ENCODE data around the gene CITED4.

CITED4 gene

GRCh38 chr1:40886318-40887011 is 24.3 kb upstream of the CITED4 start:
- no peak for DNase-seq (ENCODE audit: low read depth)

- no peak for DNase-seq (ENCODE audit: low read depth)
Observed at GRCh38 chr1:40884055-40884795, 22.1 kb upstream of the CITED4 start.

- no peak for DNase-seq (ENCODE audit: low read depth)
Observed at GRCh38 chr1:40880813-40881549, 18.8 kb upstream of the CITED4 start.

- no peak for DNase-seq (ENCODE audit: low read depth)
Observed at GRCh38 chr1:40879482-40880175, 17.5 kb upstream of the CITED4 start.

- DNase-seq (ENCODE audit: low read depth) = no peak
Observed at GRCh38 chr1:40878906-40879305, 16.7 kb upstream of the CITED4 start.

- peak; percentile 92 for DNase-seq (ENCODE audit: low read depth)
Observed at GRCh38 chr1:40877698-40878097, 15.5 kb upstream of the CITED4 start.

GRCh38 chr1:40876891-40877290 is 14.7 kb upstream of the CITED4 start:
- DNase-seq (ENCODE audit: low read depth) = peak; percentile 40

GRCh38 chr1:40876436-40876761 is 14.2 kb upstream of the CITED4 start:
- DNase-seq (ENCODE audit: low read depth) = no peak

GRCh38 chr1:40873863-40874472 is 11.8 kb upstream of the CITED4 start:
- no peak for DNase-seq (ENCODE audit: low read depth)

- DNase-seq (ENCODE audit: low read depth) = no peak
Observed at GRCh38 chr1:40872276-40872675, 10.1 kb upstream of the CITED4 start.

- DNase-seq (ENCODE audit: low read depth) = peak; percentile 54
Observed at GRCh38 chr1:40870135-40870728, 8.1 kb upstream of the CITED4 start.

- peak; percentile 67 for DNase-seq (ENCODE audit: low read depth)
Observed at GRCh38 chr1:40868051-40868723, 6.0 kb upstream of the CITED4 start.

- peak; percentile 62 for DNase-seq (ENCODE audit: low read depth)
Observed at GRCh38 chr1:40861224-40862003, 749 bp downstream of the CITED4 start.

GRCh38 chr1:40860706-40861223 is 1.4 kb downstream of the CITED4 start:
- DNase-seq (ENCODE audit: low read depth) = no peak

- DNase-seq (ENCODE audit: low read depth) = no peak
Observed at GRCh38 chr1:40858856-40859416, 3.2 kb downstream of the CITED4 start.

- DNase-seq (ENCODE audit: low read depth) = no peak
Observed at GRCh38 chr1:40857737-40858136, 4.4 kb downstream of the CITED4 start.

- no peak for DNase-seq (ENCODE audit: low read depth)
Observed at GRCh38 chr1:40856656-40857302, 5.4 kb downstream of the CITED4 start.

GRCh38 chr1:40856116-40856515 is 6.0 kb downstream of the CITED4 start:
- DNase-seq (ENCODE audit: low read depth) = no peak

GRCh38 chr1:40855513-40855912 is 6.7 kb downstream of the CITED4 start:
- DNase-seq (ENCODE audit: low read depth) = no peak

Data from EH (cell line).